Dendritic cell treated with granulocyte-macrophage colony-stimulating factor and Interleukin-4, amounts not matched to agents 40 ng/mL and 50 ng/mL, for 4 days (primary cell): Measurements from ENCODE around the gene XCL1.

ENCODE experiments used
- H3K27ac Mint-ChIP-seq: one replicate; pipeline ENCODE4 v1.8.0; 2022; ENCODE audit warnings: mild to moderate bottlenecking, mixed read lengths
- H3K27me3 Mint-ChIP-seq: one replicate; pipeline ENCODE4 v1.8.0; 2022; ENCODE audit warnings: mild to moderate bottlenecking, mixed read lengths
- H3K36me3 Mint-ChIP-seq: one replicate; pipeline ENCODE4 v1.8.0; 2022; ENCODE audit warnings: low read depth, mixed read lengths
- H3K4me1 Mint-ChIP-seq: one replicate; pipeline ENCODE4 v1.8.0; 2022; ENCODE audit warnings: low read depth, mixed read lengths
- H3K4me3 Mint-ChIP-seq: one replicate; pipeline ENCODE4 v1.8.0; 2022; ENCODE audit warnings: mild to moderate bottlenecking, moderate library complexity, mixed read lengths
- H3K9me3 Mint-ChIP-seq: one replicate; pipeline ENCODE4 v1.8.0; 2022; ENCODE audit warnings: mixed read lengths
- intact Hi-C: fragments of 100-400 bp; cut with micrococcal nuclease; formaldehyde crosslinking; loops from one replicate; pipeline ENCODE4 v1.15.0; 2022

Gene XCL1

GRCh38 chr1:168603501-168604110 lies 27.2 kb downstream of the XCL1 start:
- H3K4me3 Mint-ChIP-seq: no peak overlapping the region
- no peak overlapping the region for H3K27ac Mint-ChIP-seq
- H3K36me3 Mint-ChIP-seq: no peaks in the 10 kb centered on the region
- intact Hi-C loops: loop anchor here (2.0 to 5.0 kb wide), 2 partner anchors 529 to 745 kb away; no protein-coding TSS in a partner anchor
- H3K9me3 Mint-ChIP-seq: no peaks in the 10 kb centered on the region
- H3K4me1 Mint-ChIP-seq: no peaks in the 10 kb centered on the region
- H3K27me3 Mint-ChIP-seq: no peaks in the 10 kb centered on the region

GRCh38 chr1:168605443-168605842 lies 29.0 kb downstream of the XCL1 start:
- Mint-ChIP-seq H3K4me3 (no peak overlapping the region), H3K27ac (no peak overlapping the region)
- intact Hi-C loops: no loop called here

GRCh38 chr1:168606096-168606495 lies 29.7 kb downstream of the XCL1 start:
- Mint-ChIP-seq H3K9me3 (no peaks in the 10 kb centered on the region), H3K27ac (no peak overlapping the region), H3K27me3 (peaks cover 1% of the 10 kb centered on the region), H3K4me3 (no peak overlapping the region), H3K4me1 (peaks cover 11% of the 10 kb centered on the region), H3K36me3 (no peaks in the 10 kb centered on the region)
- intact Hi-C loops: no loop called here

More at GRCh38 chr1:168605443-168605842, 29.0 kb downstream of the XCL1 start:
- Mint-ChIP-seq H3K9me3 (no peaks in the 10 kb centered on the region), H3K4me1 (peaks cover 11% of the 10 kb centered on the region), H3K36me3 (no peaks in the 10 kb centered on the region), H3K27me3 (peaks cover 1% of the 10 kb centered on the region)

GRCh38 chr1:168607872-168608428 lies 31.5 kb downstream of the XCL1 start:
- no peak overlapping the region for H3K4me3 Mint-ChIP-seq
- intact Hi-C loops: no loop called here
- H3K27ac Mint-ChIP-seq: no peak overlapping the region
- peaks cover 11% of the 10 kb centered on the region for H3K4me1 Mint-ChIP-seq
- no peaks in the 10 kb centered on the region for H3K9me3 Mint-ChIP-seq
- peaks cover 1% of the 10 kb centered on the region for H3K27me3 Mint-ChIP-seq
- H3K36me3 Mint-ChIP-seq: no peaks in the 10 kb centered on the region

GRCh38 chr1:168608796-168609715 lies 32.7 kb downstream of the XCL1 start:
- intact Hi-C loops: no loop called here
- no peaks in the 10 kb centered on the region for H3K36me3 Mint-ChIP-seq

GRCh38 chr1:168609741-168610510 lies 33.5 kb downstream of the XCL1 start:
- no peak overlapping the region for H3K4me3 Mint-ChIP-seq
- H3K27me3 Mint-ChIP-seq: peaks cover 1% of the 10 kb centered on the region
- intact Hi-C loops: no loop called here
- no peaks in the 10 kb centered on the region for H3K36me3 Mint-ChIP-seq
- peaks cover 11% of the 10 kb centered on the region for H3K4me1 Mint-ChIP-seq
- no peak overlapping the region for H3K27ac Mint-ChIP-seq
- no peaks in the 10 kb centered on the region for H3K9me3 Mint-ChIP-seq

More at GRCh38 chr1:168608796-168609715, 32.7 kb downstream of the XCL1 start:
- Mint-ChIP-seq H3K27ac (no peak overlapping the region), H3K4me1 (peaks cover 11% of the 10 kb centered on the region), H3K27me3 (peaks cover 1% of the 10 kb centered on the region), H3K4me3 (no peak overlapping the region), H3K9me3 (no peaks in the 10 kb centered on the region)

GRCh38 chr1:168613038-168613451 lies 36.6 kb downstream of the XCL1 start:
- no peak overlapping the region for H3K4me3 Mint-ChIP-seq
- no peaks in the 10 kb centered on the region for H3K36me3 Mint-ChIP-seq
- H3K27me3 Mint-ChIP-seq: peaks cover 1% of the 10 kb centered on the region
- H3K27ac Mint-ChIP-seq: no peak overlapping the region
- H3K4me1 Mint-ChIP-seq: peaks cover 11% of the 10 kb centered on the region
- no peaks in the 10 kb centered on the region for H3K9me3 Mint-ChIP-seq
- intact Hi-C loops: no loop called here

- H3K27ac Mint-ChIP-seq: no peak overlapping the region
- H3K4me1 Mint-ChIP-seq: peaks cover 11% of the 10 kb centered on the region
These were observed 37.4 kb downstream of the XCL1 start for GRCh38 chr1:168613691-168614231.

GRCh38 chr1:168614235-168614634 lies 37.8 kb downstream of the XCL1 start:
- H3K36me3 Mint-ChIP-seq: no peaks in the 10 kb centered on the region
- H3K9me3 Mint-ChIP-seq: no peaks in the 10 kb centered on the region
- H3K4me1 Mint-ChIP-seq: peaks cover 10% of the 10 kb centered on the region
- H3K4me3 Mint-ChIP-seq: no peak overlapping the region
- no peak overlapping the region for H3K27ac Mint-ChIP-seq
- H3K27me3 Mint-ChIP-seq: peaks cover 1% of the 10 kb centered on the region
- intact Hi-C loops: no loop called here

More at GRCh38 chr1:168613691-168614231, 37.4 kb downstream of the XCL1 start:
- Mint-ChIP-seq H3K4me3 (no peak overlapping the region), H3K36me3 (no peaks in the 10 kb centered on the region), H3K9me3 (no peaks in the 10 kb centered on the region), H3K27me3 (peaks cover 1% of the 10 kb centered on the region)
- intact Hi-C loops: no loop called here

GRCh38 chr1:168615965-168616364 lies 39.6 kb downstream of the XCL1 start:
- intact Hi-C loops: no loop called here
- Mint-ChIP-seq H3K27ac (no peak overlapping the region), H3K4me1 (no peaks in the 10 kb centered on the region), H3K27me3 (no peaks in the 10 kb centered on the region), H3K4me3 (no peak overlapping the region), H3K9me3 (no peaks in the 10 kb centered on the region), H3K36me3 (no peaks in the 10 kb centered on the region)

GRCh38 chr1:168617974-168618750 lies 41.8 kb downstream of the XCL1 start:
- Mint-ChIP-seq H3K27ac (no peak overlapping the region), H3K4me3 (no peak overlapping the region), H3K36me3 (no peaks in the 10 kb centered on the region), H3K4me1 (no peaks in the 10 kb centered on the region), H3K27me3 (no peaks in the 10 kb centered on the region), H3K9me3 (no peaks in the 10 kb centered on the region)
- intact Hi-C loops: no loop called here

- Mint-ChIP-seq H3K27ac (no peak overlapping the region), H3K27me3 (no peaks in the 10 kb centered on the region), H3K36me3 (no peaks in the 10 kb centered on the region), H3K4me3 (no peak overlapping the region), H3K4me1 (no peaks in the 10 kb centered on the region), H3K9me3 (no peaks in the 10 kb centered on the region)
- intact Hi-C loops: no loop called here
These were observed 42.5 kb downstream of the XCL1 start for GRCh38 chr1:168618886-168619285.

- intact Hi-C loops: no loop called here
These were observed 45.0 kb downstream of the XCL1 start for GRCh38 chr1:168621356-168621755.

More at GRCh38 chr1:168621356-168621755, 45.0 kb downstream of the XCL1 start:
- no peak overlapping the region for H3K4me3 Mint-ChIP-seq
- no peaks in the 10 kb centered on the region for H3K9me3 Mint-ChIP-seq
- peaks cover 8% of the 10 kb centered on the region for H3K4me1 Mint-ChIP-seq
- H3K27me3 Mint-ChIP-seq: no peaks in the 10 kb centered on the region
- H3K27ac Mint-ChIP-seq: no peak overlapping the region
- no peaks in the 10 kb centered on the region for H3K36me3 Mint-ChIP-seq
